Calu3 (cell line): ENCODE measurements around the gene RESP18. TPM values are rescaled to one million over a fixed set of nuclear protein-coding genes. Genes with fewer than 3 reads are reported as not detected.

ENCODE experiments used
- Bru-seq: library from RNA; stranded (reverse); fragments of 400-500 nt; gene quantifications from one replicate; lab custom pipeline; 2021; lab: Mats Ljungman, UMichigan
- BruChase-seq, 2 experiments: library from RNA; stranded (reverse); fragments of 400-500 nt; gene quantifications; one replicate each; lab custom pipeline; 2021; lab: Mats Ljungman, UMichigan
- BruUV-seq: library from RNA; stranded (reverse); fragments of 400-500 nt; replicated peaks from 2 replicates; lab custom pipeline; 2021; lab: Mats Ljungman, UMichigan
- CTCF ChIA-PET: fragments of 300-600 bp; sonication (Branson Sonifier 250); formaldehyde crosslinking; loops from one replicate; lab custom pipeline; 2022; ENCODE audit warnings: antibody characterized with exemption; lab: Charles Lee
- DNase-seq: peaks from one replicate; pipeline ENCODE4 v3.0.0; 2022
- H3K27ac Mint-ChIP-seq: one replicate; pipeline ENCODE4 v1.8.0; 2022; ENCODE audit warnings: mixed read lengths; ENCODE audit not compliant: unreplicated experiment
- H3K27me3 Mint-ChIP-seq: one replicate; pipeline ENCODE4 v1.8.0; 2022; ENCODE audit warnings: mixed read lengths; ENCODE audit not compliant: unreplicated experiment
- H3K36me3 Mint-ChIP-seq: one replicate; pipeline ENCODE4 v1.8.0; 2022; ENCODE audit warnings: mild to moderate bottlenecking, moderate library complexity, mixed read lengths; ENCODE audit not compliant: insufficient read depth, unreplicated experiment
- H3K4me1 Mint-ChIP-seq: one replicate; pipeline ENCODE4 v1.8.0; 2022; ENCODE audit warnings: mild to moderate bottlenecking, low read depth, mixed read lengths; ENCODE audit not compliant: unreplicated experiment
- H3K4me3 Mint-ChIP-seq: one replicate; pipeline ENCODE4 v1.8.0; 2022; ENCODE audit warnings: mild to moderate bottlenecking, low read depth, moderate library complexity, mixed read lengths; ENCODE audit not compliant: unreplicated experiment
- H3K9me3 Mint-ChIP-seq: one replicate; pipeline ENCODE4 v1.8.0; 2022; ENCODE audit warnings: low read depth, mixed read lengths; ENCODE audit not compliant: unreplicated experiment
- intact Hi-C: fragments of 100-400 bp; cut with micrococcal nuclease; formaldehyde crosslinking; loops from one replicate; pipeline ENCODE4 v1.10.0; 2022; ENCODE audit not compliant: unreplicated experiment
- long read RNA-seq: library from polyadenylated mRNA; stranded (forward); transcript quantifications from one replicate; pipeline ENCODE4 v2.0.0, GENCODE V29; 2022
- total RNA-seq: library from RNA; stranded (reverse); gene quantifications from 2 replicates; pipeline ENCODE4 v1.2.3, GENCODE V29; 2022
- TF ChIP-seq, protein P1 (sequence below): fragments of 200-600 bp; IDR thresholded peaks from one replicate; pipeline ENCODE4 v1.8.0; 2022; ENCODE audit warnings: antibody characterized with exemption; ENCODE audit not compliant: unreplicated experiment

Gene RESP18
- not detected in 2 replicates for total RNA-seq
- Bru-seq, nascent RNA = not detected
- BruChase-seq, experiment 1, labeled RNA remaining after a 6-hour chase = not detected
- not detected for BruChase-seq, experiment 2, labeled RNA remaining after a 2-hour chase
- long read RNA-seq = 0 reads

DNA sequence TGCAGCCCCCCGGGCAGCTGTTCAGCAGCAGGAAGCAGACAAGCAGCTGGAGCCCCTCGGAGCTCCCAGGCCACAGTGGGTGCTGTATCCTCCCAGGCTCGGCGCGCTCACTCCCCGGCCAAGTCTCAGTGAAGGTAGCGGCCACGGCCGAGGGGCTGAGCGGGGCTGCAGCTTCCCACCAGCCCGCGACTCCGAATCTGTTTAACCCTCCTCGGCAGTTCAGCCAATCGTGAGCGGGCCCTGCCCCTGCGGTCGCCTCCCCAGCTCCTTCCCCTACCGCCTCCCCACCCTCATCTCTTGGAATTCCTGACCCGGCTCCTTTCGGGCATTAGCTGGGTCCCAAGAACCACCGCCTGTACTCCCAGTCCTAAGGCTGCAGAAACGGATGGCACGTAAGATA, at the start of gene RESP18:
Gene RESP18 (minus strand): TSS at position 203 of the 400 bp plus-strand sequence.
- Mint-ChIP-seq H3K4me3 (no peak within 1 kb of the TSS), H3K27me3 (peaks cover 99% of the 10 kb centered on the region), H3K4me1 (no peaks in the 10 kb centered on the region), H3K36me3 (no peaks in the 10 kb centered on the region), H3K9me3 (no peaks in the 10 kb centered on the region), H3K27ac (no peak within 1 kb of the TSS)
- no peak for DNase-seq
- intact Hi-C loops = no loop called here
- TF ChIP-seq, protein P1, sequence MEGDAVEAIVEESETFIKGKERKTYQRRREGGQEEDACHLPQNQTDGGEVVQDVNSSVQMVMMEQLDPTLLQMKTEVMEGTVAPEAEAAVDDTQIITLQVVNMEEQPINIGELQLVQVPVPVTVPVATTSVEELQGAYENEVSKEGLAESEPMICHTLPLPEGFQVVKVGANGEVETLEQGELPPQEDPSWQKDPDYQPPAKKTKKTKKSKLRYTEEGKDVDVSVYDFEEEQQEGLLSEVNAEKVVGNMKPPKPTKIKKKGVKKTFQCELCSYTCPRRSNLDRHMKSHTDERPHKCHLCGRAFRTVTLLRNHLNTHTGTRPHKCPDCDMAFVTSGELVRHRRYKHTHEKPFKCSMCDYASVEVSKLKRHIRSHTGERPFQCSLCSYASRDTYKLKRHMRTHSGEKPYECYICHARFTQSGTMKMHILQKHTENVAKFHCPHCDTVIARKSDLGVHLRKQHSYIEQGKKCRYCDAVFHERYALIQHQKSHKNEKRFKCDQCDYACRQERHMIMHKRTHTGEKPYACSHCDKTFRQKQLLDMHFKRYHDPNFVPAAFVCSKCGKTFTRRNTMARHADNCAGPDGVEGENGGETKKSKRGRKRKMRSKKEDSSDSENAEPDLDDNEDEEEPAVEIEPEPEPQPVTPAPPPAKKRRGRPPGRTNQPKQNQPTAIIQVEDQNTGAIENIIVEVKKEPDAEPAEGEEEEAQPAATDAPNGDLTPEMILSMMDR = no peak
- no TSS peak for BruUV-seq
- CTCF ChIA-PET = no interaction called here

GRCh38 chr2:219381448-219381847, 48.9 kb upstream of the RESP18 start:
- BruUV-seq = no TSS peak
- intact Hi-C loops = no loop called here
- DNase-seq = no peak
- Mint-ChIP-seq H3K36me3 (peaks cover 38% of the 10 kb centered on the region), H3K9me3 (no peaks in the 10 kb centered on the region), H3K4me1 (no peaks in the 10 kb centered on the region), H3K4me3 (no peak overlapping the region), H3K27ac (no peak overlapping the region), H3K27me3 (no peaks in the 10 kb centered on the region)
- CTCF ChIA-PET = no interaction called here
- TF ChIP-seq, protein P1 = no peak

- intact Hi-C loops = no loop called here
- Mint-ChIP-seq H3K9me3 (no peaks in the 10 kb centered on the region), H3K27me3 (no peaks in the 10 kb centered on the region), H3K36me3 (peaks cover 38% of the 10 kb centered on the region), H3K27ac (no peak overlapping the region), H3K4me3 (no peak overlapping the region), H3K4me1 (no peaks in the 10 kb centered on the region)
- DNase-seq = no peak
- no TSS peak for BruUV-seq
- CTCF ChIA-PET = no interaction called here
- TF ChIP-seq, protein P1 = no peak
These were observed 48.4 kb upstream of the RESP18 start for GRCh38 chr2:219380926-219381325.

DNA sequence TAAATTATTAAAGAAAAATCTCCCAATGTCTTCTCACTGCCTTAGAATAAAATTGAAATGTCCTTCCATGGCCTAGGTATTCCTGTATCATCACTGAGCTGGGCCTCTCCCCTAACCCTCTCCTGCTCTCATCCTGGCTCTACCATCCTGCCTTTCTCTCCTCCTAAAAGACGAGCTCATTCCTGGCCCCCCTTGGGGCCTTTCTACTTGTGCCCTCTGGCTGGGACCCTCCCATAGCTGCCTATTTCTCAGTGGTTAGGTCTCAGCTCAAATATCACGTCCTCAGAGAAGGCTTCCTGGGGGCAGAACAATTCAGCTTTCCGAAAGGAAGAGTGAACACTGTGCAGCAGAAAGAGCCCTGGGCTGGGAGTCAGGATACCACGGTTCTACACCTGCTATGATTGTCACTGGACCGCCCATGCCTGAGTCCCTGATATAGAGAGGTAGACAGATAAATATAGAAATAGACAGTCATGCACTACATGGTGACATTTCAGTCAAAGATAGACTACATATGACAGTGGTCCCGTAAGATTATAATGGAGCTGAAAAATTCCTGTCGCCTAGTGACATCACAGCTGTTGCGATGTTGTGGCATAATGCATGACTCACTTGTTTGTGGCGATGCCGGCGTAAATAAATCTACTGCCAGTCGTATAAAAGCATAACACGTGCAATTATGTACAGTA, 45.8 kb upstream of the RESP18 start:
- H3K27me3 Mint-ChIP-seq = no peaks in the 10 kb centered on the region
- no TSS peak for BruUV-seq
- no peak for DNase-seq
- H3K4me1 Mint-ChIP-seq = no peaks in the 10 kb centered on the region
- H3K27ac Mint-ChIP-seq = no peak overlapping the region
- no peaks in the 10 kb centered on the region for H3K9me3 Mint-ChIP-seq
- intact Hi-C loops = no loop called here
- CTCF ChIA-PET = no interaction called here
- TF ChIP-seq, protein P1 = no peak
- H3K36me3 Mint-ChIP-seq = peaks cover 29% of the 10 kb centered on the region
- H3K4me3 Mint-ChIP-seq = no peak overlapping the region
